Spleen (tissue), 7 donors: ENCODE measurements around the gene WSCD1.

Source experiments
- CTCF ChIP-seq, 11 experiments: fragments of 200-600 bp in 7 of 11; fragments of 450-650 bp in 4 of 11; sonication (generic) in 4 of 11; IDR thresholded peaks in 8 of 11; conservative IDR thresholded peaks in 3 of 11; 1 replicate in 7 of 11; 2 replicates in 4 of 11; pipeline versions ENCODE4 v1.4.0 to v1.8.0; 2016 to 2021; ENCODE audit warnings: antibody characterized with exemption in 11 of 11, inconsistent platforms in 4 of 11, mild to moderate bottlenecking in 1 of 11
- POLR2A ChIP-seq, 3 donors: fragments of 450-650 bp; IDR thresholded peaks; one replicate each; pipeline ENCODE4 v1.5.1; 2017; ENCODE audit warnings: antibody characterized with exemption in 3 of 3, mild to moderate bottlenecking in 1 of 3
- donor health status: DM: no; HTN: no; CAD: no; lungs with moderate emphysema.
- donor health status: DM: no; HTN: no; CAD: no.
- donor health status: DM: no; HTN: no; CAD: no.

GRCh38 chr17:6027342-6028024 is 42.7 kb upstream of the WSCD1 start:
- TF ChIP-seq CTCF (IDR thresholded peaks at IDR 0.05 in 8 of 11, conservative IDR thresholded peaks at IDR 0.05 in 3 of 11) (no peak), POLR2A (IDR thresholded peaks at IDR 0.05) (no peak)
